Measurements from ENCODE around the gene MBLAC1.
"Not testable (repeated sequence)": the region's sequence is repeated elsewhere in the genome, so short reads cannot be mapped to it uniquely, and the experiment has no call there.

Gene MBLAC1

DNA sequence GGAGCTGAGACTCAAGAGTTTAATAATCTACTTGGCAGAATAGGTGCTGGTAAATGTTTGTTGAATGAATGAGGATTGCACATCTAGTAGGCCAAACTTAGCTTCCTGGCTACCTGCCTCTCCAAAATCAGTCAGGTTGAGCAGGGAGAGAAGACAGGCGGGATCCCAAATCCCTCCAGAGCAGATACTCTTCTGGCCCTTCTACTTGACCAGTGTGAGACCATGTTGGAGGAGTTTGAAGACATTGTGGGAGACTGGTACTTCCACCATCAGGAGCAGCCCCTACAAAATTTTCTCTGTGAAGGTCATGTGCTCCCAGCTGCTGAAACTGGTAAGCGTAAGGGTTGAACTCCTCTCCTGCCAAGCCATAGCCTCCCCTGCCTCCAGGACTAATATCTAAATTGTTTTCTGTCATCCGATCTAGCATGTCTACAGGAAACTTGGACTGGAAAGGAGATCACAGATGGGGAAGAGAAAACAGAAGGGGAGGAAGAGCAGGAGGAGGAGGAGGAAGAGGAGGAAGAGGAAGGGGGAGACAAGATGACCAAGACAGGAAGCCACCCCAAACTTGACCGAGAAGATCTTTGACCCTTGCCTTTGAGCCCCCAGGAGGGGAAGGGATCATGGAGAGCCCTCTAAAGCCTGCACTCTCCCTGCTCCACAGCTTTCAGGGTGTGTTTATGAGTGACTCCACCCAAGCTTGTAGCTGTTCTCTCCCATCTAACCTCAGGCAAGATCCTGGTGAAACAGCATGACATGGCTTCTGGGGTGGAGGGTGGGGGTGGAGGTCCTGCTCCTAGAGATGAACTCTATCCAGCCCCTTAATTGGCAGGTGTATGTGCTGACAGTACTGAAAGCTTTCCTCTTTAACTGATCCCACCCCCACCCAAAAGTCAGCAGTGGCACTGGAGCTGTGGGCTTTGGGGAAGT, 2.2 kb upstream of the MBLAC1 start:
- Histone ChIP-seq H2AFZ (ENCODE audit: low read length, unreplicated experiment) (no peak overlapping the region), H3K4me1 (ENCODE audit: control insufficient read depth, insufficient read depth, low read length, unreplicated experiment) (peaks cover 16% of the 10 kb centered on the region), H3K36me3 (ENCODE audit: insufficient read depth, low read length) (no peaks in the 10 kb centered on the region), H3K27me3 (ENCODE audit: insufficient read depth, low read length) (no peaks in the 10 kb centered on the region), H3K79me2 (ENCODE audit: control insufficient read depth, insufficient read depth, low read length, unreplicated experiment) (peaks cover 8% of the 10 kb centered on the region), H3K27ac (ENCODE audit: low read depth, low read length) (no peak overlapping the region), H3K4me3 (ENCODE audit: low read depth, low read length) (no peak overlapping the region)

DNA sequence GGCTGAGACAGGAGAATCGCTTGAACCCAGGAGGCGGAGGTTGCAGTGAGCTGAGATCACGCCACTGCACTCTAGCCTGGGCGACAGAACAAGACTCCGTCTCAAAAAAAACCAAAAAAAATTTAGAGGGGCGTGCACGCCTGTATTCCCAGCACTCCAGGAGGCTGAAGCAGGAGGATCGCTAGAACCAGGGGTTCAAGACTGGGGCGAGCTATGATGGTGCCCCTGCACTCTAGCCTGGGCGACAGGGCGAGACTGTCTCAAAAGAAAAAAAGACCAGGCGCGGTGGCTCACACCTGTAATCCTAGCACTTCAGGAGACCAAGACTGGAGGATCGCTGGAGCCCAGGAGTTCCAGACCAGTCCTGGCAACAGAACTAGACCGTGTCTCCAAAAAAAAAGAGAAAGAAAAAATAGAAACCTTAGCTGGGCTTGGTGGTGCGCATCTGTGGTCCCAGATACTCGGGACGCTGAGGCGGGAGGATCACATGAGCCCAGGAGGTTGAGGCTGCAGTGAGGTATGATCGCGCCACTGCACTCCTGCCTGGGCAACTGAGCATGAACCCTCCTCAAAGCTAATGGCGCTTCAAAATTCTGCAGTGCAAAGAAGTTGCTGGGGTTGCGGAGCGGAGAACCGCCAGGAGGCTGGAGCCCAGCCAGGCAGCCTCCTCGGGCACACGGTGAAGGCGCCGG, 382 bp upstream of the MBLAC1 start:
- Histone ChIP-seq H3K4me1 (ENCODE audit: control insufficient read depth, insufficient read depth, low read length, unreplicated experiment) (peaks cover 12% of the 10 kb centered on the region), H3K27ac (ENCODE audit: low read depth, low read length) (peak overlapping the region; percentile 92), H3K4me3 (ENCODE audit: low read depth, low read length) (peak overlapping the region; percentile 85), H3K27me3 (ENCODE audit: insufficient read depth, low read length) (no peaks in the 10 kb centered on the region), H3K79me2 (ENCODE audit: control insufficient read depth, insufficient read depth, low read length, unreplicated experiment) (peaks cover 5% of the 10 kb centered on the region), H3K36me3 (ENCODE audit: insufficient read depth, low read length) (no peaks in the 10 kb centered on the region), H2AFZ (ENCODE audit: low read length, unreplicated experiment) (peak overlapping the region; percentile 64)

DNA sequence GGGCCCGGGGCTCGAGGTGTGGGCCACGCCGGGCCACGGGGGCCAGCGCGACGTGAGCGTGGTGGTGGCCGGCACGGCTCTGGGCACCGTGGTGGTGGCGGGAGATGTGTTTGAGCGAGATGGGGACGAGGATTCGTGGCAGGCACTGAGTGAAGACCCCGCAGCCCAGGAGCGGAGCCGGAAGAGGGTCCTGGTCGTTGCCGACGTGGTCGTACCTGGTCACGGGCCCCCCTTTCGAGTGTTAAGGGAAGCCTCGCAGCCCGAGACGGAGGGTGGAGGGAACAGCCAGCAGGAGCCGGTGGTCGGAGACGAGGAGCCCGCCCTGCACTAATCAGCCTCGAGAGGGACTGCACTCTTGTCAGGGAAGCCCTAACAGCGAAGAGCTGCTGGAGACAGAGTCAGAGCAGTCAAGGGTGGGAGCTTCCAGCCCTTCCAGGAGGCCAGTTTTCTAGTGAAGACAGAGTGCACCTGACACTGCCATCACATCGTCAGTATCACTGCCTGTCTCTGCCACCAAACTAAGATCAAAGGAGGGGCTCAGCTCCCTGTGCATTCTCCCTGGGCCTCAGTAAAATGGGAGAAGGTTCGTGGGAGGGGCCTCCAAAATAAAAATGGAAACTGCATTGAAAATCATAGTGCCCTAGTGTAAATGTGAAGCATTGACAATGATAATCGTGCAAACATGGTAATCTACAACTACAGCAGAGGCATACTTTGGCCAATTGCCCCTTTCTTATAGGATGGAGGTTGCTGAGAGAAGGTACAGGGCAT, 1.3 kb downstream of the MBLAC1 start:
- Histone ChIP-seq H2AFZ (ENCODE audit: low read length, unreplicated experiment) (peak overlapping the region; percentile 83), H3K27ac (ENCODE audit: low read depth, low read length) (no peak overlapping the region), H3K79me2 (ENCODE audit: control insufficient read depth, insufficient read depth, low read length, unreplicated experiment) (peaks cover 5% of the 10 kb centered on the region), H3K27me3 (ENCODE audit: insufficient read depth, low read length) (no peaks in the 10 kb centered on the region), H3K4me1 (ENCODE audit: control insufficient read depth, insufficient read depth, low read length, unreplicated experiment) (peaks cover 12% of the 10 kb centered on the region), H3K36me3 (ENCODE audit: insufficient read depth, low read length) (no peaks in the 10 kb centered on the region), H3K4me3 (ENCODE audit: low read depth, low read length) (peak overlapping the region; percentile 85)

DNA sequence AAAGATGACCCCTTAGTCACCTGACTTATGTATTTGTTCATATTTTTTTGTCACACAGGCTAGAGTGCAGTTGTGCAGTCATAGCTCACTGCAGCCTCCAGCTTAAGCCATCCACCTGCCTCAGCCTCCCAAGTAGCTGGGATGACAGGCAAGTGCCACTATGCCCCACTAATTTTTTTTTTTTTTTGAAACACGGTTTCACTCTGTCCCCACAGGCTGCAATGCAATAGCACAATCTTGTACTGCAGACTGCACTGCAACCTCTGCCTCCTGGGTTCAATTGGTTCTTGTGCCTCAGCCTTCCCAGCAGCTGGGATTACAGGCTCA, 1.8 kb downstream of the MBLAC1 start:
- H3K79me2 ChIP-seq (ENCODE audit: control insufficient read depth, insufficient read depth, low read length, unreplicated experiment): peaks cover 5% of the 10 kb centered on the region

DNA sequence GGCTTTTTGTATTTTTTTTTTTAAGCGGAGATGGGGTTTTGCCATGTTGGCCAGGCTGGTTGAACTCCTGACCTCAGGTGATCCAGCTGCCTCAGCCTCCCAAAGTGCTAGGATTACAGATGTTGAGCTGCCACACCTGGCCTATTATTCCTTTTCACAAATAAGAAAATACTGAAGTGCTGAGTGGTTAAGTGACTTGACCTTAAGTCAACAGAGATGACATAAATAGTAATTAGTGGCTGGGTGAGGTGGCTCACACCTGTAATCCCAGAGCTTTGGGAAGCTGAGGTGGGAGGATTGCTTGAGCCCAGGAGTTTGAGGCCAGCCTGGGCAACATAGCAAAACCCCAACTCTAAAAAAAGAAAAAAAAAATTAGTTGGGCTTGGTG, 3.4 kb downstream of the MBLAC1 start:
- not testable (repeated sequence) for H3K27ac ChIP-seq (ENCODE audit: low read depth, low read length)
- peaks cover 12% of the 10 kb centered on the region for H3K4me1 ChIP-seq (ENCODE audit: control insufficient read depth, insufficient read depth, low read length, unreplicated experiment)

More for the DNA sequence above, 1.8 kb downstream of the MBLAC1 start:
- H3K27me3 ChIP-seq (ENCODE audit: insufficient read depth, low read length): no peaks in the 10 kb centered on the region
- no peak overlapping the region; the same call in 1 of the 2 replicates for H3K4me3 ChIP-seq (ENCODE audit: low read depth, low read length)
- no peaks in the 10 kb centered on the region for H3K36me3 ChIP-seq (ENCODE audit: insufficient read depth, low read length)
- no peak overlapping the region for H3K27ac ChIP-seq (ENCODE audit: low read depth, low read length)
- no peak overlapping the region for H2AFZ ChIP-seq (ENCODE audit: low read length, unreplicated experiment)
- peaks cover 12% of the 10 kb centered on the region for H3K4me1 ChIP-seq (ENCODE audit: control insufficient read depth, insufficient read depth, low read length, unreplicated experiment)

DNA sequence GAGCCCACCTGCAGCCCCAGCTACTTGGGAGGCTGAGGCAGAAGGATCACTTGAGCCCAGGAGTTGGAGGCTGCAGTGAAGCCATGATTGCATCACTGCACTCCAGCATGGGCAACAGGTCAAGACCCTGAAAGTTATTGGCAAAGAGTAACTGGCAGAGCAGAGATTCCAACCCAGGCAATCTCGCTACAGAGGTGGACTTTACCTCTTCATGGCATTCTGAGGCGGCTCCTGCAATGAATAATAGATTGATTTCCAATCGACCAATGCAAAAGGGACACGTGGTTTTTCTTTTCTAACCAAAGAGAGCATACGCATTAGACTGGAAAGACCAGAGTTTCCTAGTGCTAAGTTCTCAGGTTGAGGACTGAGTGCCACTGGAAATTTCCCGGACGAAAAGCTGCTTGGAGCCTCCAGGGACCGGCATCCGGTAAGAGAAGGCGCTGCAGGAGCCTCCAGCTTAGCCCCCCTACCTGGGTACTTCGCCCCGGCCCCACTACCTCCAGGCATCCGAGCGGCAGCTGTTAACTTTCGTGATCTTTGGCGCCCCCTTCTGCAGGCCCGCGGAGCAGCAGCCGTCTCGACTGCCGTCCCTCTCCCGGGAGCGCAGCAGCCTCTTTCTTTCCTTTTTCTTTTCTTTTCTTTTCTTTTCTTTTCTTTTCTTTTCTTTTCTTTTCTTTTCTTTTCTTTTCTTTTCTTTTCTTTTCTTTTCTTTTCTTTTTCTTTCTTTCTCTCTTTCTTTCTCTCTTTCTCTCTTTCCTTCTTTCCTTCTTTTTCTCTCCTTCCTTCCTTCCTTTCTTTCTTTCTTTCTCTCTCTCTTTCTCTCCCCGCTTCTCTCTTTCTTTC, 4.1 kb downstream of the MBLAC1 start:
- Histone ChIP-seq H3K36me3 (ENCODE audit: insufficient read depth, low read length) (no peaks in the 10 kb centered on the region), H2AFZ (ENCODE audit: low read length, unreplicated experiment) (no peak overlapping the region), H3K27ac (ENCODE audit: low read depth, low read length) (no peak overlapping the region), H3K27me3 (ENCODE audit: insufficient read depth, low read length) (no peaks in the 10 kb centered on the region), H3K4me3 (ENCODE audit: low read depth, low read length) (peak overlapping the region; percentile 39; the same call in 1 of the 2 replicates), H3K79me2 (ENCODE audit: control insufficient read depth, insufficient read depth, low read length, unreplicated experiment) (peaks cover 5% of the 10 kb centered on the region), H3K4me1 (ENCODE audit: control insufficient read depth, insufficient read depth, low read length, unreplicated experiment) (peaks cover 6% of the 10 kb centered on the region)

More for the DNA sequence above, 3.4 kb downstream of the MBLAC1 start:
- not testable (repeated sequence) for H2AFZ ChIP-seq (ENCODE audit: low read length, unreplicated experiment); H3K4me3 ChIP-seq (ENCODE audit: low read depth, low read length); H3K36me3 ChIP-seq (ENCODE audit: insufficient read depth, low read length); H3K79me2 ChIP-seq (ENCODE audit: control insufficient read depth, insufficient read depth, low read length, unreplicated experiment); H3K27me3 ChIP-seq (ENCODE audit: insufficient read depth, low read length)

DNA sequence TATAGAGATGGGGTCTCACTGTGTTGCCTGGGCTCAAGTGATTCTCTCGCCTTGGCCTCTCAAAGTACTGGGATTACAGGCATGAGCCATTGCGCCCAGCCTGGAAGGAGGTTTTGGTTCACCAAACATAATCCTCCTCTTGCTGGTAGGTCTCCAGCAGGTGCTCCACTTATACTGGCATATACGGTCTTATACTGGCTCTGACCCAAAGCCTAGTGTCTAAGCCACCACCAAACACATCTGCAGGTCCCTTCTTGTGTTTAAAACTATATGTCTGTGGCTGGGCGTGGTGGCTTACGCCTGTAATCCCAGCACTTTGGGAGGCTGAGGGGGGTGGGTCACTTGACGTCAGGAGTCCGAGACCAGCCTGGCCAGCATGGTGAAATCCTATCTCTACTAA, 5.4 kb downstream of the MBLAC1 start:
- Histone ChIP-seq H3K27ac (ENCODE audit: low read depth, low read length) (no peak overlapping the region), H3K4me3 (ENCODE audit: low read depth, low read length) (no peak overlapping the region), H3K4me1 (ENCODE audit: control insufficient read depth, insufficient read depth, low read length, unreplicated experiment) (peaks cover 6% of the 10 kb centered on the region), H3K27me3 (ENCODE audit: insufficient read depth, low read length) (no peaks in the 10 kb centered on the region), H3K79me2 (ENCODE audit: control insufficient read depth, insufficient read depth, low read length, unreplicated experiment) (no peaks in the 10 kb centered on the region), H3K36me3 (ENCODE audit: insufficient read depth, low read length) (no peaks in the 10 kb centered on the region), H2AFZ (ENCODE audit: low read length, unreplicated experiment) (no peak overlapping the region)

DNA sequence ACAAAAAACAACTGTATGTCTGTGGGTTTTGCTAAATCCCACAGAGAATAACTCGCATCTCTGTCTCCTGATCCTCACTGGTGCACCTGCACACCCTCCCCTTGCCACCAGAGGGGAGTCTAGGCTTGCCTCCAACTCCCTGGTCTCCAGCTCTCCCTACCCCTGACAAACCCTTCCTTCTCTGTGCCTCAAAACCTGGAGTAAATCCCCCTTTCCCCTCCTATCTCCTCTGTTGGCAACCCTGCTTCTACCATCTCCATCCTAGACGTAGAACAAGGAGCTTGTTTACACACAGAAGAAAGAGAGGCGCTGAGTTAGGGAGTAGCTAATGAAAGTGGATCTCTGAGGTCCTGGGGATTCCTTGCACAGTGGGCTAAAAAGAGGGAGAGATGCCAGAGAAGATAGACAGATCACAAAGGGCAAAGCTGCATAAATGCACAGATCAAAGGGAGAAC, 6.0 kb downstream of the MBLAC1 start:
- Histone ChIP-seq H3K36me3 (ENCODE audit: insufficient read depth, low read length) (no peaks in the 10 kb centered on the region), H3K4me1 (ENCODE audit: control insufficient read depth, insufficient read depth, low read length, unreplicated experiment) (peaks cover 6% of the 10 kb centered on the region), H2AFZ (ENCODE audit: low read length, unreplicated experiment) (no peak overlapping the region), H3K27ac (ENCODE audit: low read depth, low read length) (no peak overlapping the region), H3K27me3 (ENCODE audit: insufficient read depth, low read length) (no peaks in the 10 kb centered on the region), H3K4me3 (ENCODE audit: low read depth, low read length) (no peak overlapping the region), H3K79me2 (ENCODE audit: control insufficient read depth, insufficient read depth, low read length, unreplicated experiment) (no peaks in the 10 kb centered on the region)

DNA sequence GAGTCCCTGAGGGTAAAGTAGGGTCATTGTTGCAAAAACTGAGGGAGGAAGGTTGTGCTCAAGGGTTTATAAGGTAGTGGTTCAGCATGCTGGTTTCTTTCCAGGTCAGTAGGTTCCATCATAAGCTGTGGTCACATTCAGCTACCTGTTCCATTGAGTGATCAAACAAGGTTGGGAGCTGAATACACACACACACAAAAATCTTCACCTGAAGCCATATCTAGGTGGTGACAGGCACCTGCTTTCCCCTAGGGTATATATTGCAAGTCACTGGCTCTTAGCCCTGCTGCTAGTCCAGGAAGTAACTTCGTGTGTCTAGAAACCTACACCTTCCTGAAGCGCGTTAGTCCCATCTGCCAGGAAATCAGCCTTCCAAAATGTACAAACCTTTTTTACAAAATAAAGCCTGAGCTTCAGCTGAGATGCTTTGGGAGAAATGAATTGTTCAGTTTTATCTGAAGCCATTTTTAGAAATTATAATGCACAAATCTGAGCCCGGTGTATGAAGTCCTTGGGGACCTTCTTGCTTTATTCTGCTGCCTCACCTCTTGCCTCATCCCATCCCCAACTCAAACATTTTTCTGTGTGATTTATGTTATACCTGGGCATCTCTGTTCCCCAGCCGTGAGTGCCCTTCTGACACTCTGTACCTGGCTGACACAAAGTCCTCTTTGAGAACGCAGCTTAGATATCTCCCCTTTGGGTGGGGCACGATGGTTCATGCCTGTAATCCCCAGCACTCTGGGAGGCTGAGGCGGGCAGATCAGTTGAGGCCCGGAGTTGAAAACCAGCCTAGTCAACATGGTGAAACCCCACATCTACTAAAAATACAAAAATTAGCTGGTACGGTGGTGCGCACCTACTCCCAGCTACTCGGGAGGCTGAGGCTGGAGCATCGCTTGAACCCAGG, 11.3 kb downstream of the MBLAC1 start:
- Histone ChIP-seq H3K79me2 (ENCODE audit: control insufficient read depth, insufficient read depth, low read length, unreplicated experiment) (no peaks in the 10 kb centered on the region), H3K36me3 (ENCODE audit: insufficient read depth, low read length) (no peaks in the 10 kb centered on the region), H2AFZ (ENCODE audit: low read length, unreplicated experiment) (no peak overlapping the region), H3K4me1 (ENCODE audit: control insufficient read depth, insufficient read depth, low read length, unreplicated experiment) (no peaks in the 10 kb centered on the region), H3K27ac (ENCODE audit: low read depth, low read length) (no peak overlapping the region), H3K4me3 (ENCODE audit: low read depth, low read length) (no peak overlapping the region), H3K27me3 (ENCODE audit: insufficient read depth, low read length) (no peaks in the 10 kb centered on the region)
